ENCODE measurements around the gene JUNB.

Gene JUNB

DNA sequence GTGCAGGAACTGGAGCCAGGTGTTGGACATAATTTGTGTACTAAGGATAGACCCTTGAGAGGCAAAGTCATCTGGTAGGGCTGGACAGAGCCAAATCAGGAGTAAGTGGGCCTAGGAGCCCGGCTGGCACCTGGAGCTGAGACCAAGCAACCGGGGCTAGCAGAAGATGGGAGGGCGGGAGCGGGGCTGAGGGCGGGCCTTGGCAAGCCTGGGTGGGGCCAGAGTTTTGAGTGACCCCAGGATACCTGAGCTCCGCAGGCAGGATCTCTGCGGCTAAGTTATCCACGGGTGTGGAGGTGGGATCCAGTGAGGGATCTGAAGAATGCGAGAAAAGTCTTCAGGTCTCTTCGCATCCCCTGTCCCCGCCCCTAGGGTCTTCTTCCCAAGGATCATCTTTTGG lies 24.1 kb upstream of the JUNB start:
- H3K27ac ChIP-seq (ENCODE audit: extremely low read depth, low read depth, low read length), result no peak overlapping the region
- TF ChIP-seq EGR2 (tag by site-specific recombination; IDR thresholded peaks at IDR 0.05; ENCODE audit: low read depth), result no peak
- TF ChIP-seq, protein P1, sequence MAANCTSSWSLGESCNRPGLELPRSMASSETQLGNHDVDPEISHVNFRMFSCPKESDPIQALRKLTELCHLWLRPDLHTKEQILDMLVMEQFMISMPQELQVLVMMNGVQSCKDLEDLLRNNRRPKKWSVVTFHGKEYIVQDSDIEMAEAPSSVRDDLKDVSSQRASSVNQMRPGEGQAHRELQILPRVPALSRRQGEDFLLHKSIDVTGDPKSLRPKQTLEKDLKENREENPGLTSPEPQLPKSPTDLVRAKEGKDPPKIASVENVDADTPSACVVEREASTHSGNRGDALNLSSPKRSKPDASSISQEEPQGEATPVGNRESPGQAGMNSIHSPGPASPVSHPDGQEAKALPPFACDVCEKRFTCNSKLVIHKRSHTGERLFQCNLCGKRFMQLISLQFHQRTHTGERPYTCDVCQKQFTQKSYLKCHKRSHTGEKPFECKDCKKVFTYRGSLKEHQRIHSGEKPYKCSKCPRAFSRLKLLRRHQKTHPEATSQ (tag by site-specific recombination; IDR thresholded peaks at IDR 0.05), result no peak
- TF ChIP-seq ZNF629 (tag by site-specific recombination; IDR thresholded peaks at IDR 0.05), result no peak
- TF ChIP-seq MYNN (tag by site-specific recombination; IDR thresholded peaks at IDR 0.05; ENCODE audit: borderline replicate concordance), result no peak
- no peak for TF ChIP-seq ZNF324 (tag by site-specific recombination; IDR thresholded peaks at IDR 0.05)
- TF ChIP-seq, protein P2, sequence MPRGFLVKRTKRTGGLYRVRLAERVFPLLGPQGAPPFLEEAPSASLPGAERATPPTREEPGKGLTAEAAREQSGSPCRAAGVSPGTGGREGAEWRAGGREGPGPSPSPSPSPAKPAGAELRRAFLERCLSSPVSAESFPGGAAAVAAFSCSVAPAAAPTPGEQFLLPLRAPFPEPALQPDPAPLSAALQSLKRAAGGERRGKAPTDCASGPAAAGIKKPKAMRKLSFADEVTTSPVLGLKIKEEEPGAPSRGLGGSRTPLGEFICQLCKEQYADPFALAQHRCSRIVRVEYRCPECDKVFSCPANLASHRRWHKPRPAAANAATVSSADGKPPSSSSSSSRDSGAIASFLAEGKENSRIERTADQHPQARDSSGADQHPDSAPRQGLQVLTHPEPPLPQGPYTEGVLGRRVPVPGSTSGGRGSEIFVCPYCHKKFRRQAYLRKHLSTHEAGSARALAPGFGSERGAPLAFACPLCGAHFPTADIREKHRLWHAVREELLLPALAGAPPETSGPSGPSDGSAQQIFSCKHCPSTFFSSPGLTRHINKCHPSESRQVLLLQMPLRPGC (tag by site-specific recombination; IDR thresholded peaks at IDR 0.05), result no peak
- TF ChIP-seq, protein P3, sequence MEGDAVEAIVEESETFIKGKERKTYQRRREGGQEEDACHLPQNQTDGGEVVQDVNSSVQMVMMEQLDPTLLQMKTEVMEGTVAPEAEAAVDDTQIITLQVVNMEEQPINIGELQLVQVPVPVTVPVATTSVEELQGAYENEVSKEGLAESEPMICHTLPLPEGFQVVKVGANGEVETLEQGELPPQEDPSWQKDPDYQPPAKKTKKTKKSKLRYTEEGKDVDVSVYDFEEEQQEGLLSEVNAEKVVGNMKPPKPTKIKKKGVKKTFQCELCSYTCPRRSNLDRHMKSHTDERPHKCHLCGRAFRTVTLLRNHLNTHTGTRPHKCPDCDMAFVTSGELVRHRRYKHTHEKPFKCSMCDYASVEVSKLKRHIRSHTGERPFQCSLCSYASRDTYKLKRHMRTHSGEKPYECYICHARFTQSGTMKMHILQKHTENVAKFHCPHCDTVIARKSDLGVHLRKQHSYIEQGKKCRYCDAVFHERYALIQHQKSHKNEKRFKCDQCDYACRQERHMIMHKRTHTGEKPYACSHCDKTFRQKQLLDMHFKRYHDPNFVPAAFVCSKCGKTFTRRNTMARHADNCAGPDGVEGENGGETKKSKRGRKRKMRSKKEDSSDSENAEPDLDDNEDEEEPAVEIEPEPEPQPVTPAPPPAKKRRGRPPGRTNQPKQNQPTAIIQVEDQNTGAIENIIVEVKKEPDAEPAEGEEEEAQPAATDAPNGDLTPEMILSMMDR (tag by site-specific recombination; IDR thresholded peaks at IDR 0.05), result no peak
- no peak for TF ChIP-seq ZNF626 (tag by site-specific recombination; IDR thresholded peaks at IDR 0.05)
- TF ChIP-seq ZFP3 (tag by site-specific recombination; IDR thresholded peaks at IDR 0.05; ENCODE audit: low read depth), result no peak
- no peak for TF ChIP-seq ZFHX2 (tag by site-specific recombination; conservative IDR thresholded peaks at IDR 0.05)
- H3K36me3 ChIP-seq (ENCODE audit: control insufficient read depth in 2 of 2, insufficient read depth in 1 of 2, low read length in 2 of 2), result peaks cover 0 to 41% of the 10 kb centered on the region in 2 experiments; a peak in 2 of 3 replicates
- no peaks in the 10 kb centered on the region for H3K4me1 ChIP-seq (ENCODE audit: control insufficient read depth, insufficient read depth, low read length)
- POLR2A ChIA-PET, result interaction anchor here (1.0 to 3.1 kb wide), 2 partner anchors 25 to 83 kb away, joined by 3 to 28 read pairs; partner anchors contain the start of gene JUNB
- CTCF ChIA-PET, result interaction anchor here (0.5 to 14.1 kb wide), 14 partner anchors 7 to 883 kb away, joined by 3 to 386 read pairs (median 10); partner anchors contain the start of genes JUNB, PRDX2, RNASEH2A and THSD8
- no peaks in the 10 kb centered on the region for H3K9me3 ChIP-seq (ENCODE audit: control insufficient read depth, insufficient read depth, low read depth, low read length)
- H3K4me3 ChIP-seq (ENCODE audit: low read depth, low read length), result no peak overlapping the region

DNA sequence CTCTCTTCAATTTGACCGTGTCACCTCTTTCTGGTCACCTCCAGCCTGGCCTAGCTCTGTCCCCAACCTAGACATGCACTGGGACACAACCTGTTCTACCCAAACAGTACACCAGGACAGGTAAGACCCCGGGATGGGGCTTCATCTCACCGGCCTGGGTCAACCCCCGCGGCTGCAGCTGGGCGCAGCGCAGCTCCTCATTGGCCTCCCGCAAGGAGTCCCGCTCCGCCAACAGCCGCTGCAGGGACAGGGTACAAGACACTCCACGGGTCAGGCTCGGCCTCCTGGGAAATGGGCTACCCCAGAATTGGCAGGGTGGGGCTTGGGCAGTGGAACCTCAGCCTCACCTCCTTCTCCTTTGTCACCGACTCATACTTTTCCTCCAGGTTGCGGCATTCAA lies 23.6 kb upstream of the JUNB start:
- Histone ChIP-seq H3K36me3 (ENCODE audit: control insufficient read depth in 2 of 2, insufficient read depth in 1 of 2, low read length in 2 of 2) (peaks cover 0 to 41% of the 10 kb centered on the region in 2 experiments; a peak in 2 of 3 replicates), H3K4me1 (ENCODE audit: control insufficient read depth, insufficient read depth, low read length) (no peaks in the 10 kb centered on the region), H3K9me3 (ENCODE audit: control insufficient read depth, insufficient read depth, low read depth, low read length) (no peaks in the 10 kb centered on the region), H3K4me3 (ENCODE audit: low read depth, low read length) (no peak overlapping the region), H3K27ac (ENCODE audit: extremely low read depth, low read depth, low read length) (no peak overlapping the region)
- POLR2A ChIA-PET, result interaction anchor here (1.0 to 3.1 kb wide), 2 partner anchors 24 to 84 kb away, joined by 3 to 28 read pairs; partner anchors contain the start of gene JUNB
- TF ChIP-seq, protein P4, sequence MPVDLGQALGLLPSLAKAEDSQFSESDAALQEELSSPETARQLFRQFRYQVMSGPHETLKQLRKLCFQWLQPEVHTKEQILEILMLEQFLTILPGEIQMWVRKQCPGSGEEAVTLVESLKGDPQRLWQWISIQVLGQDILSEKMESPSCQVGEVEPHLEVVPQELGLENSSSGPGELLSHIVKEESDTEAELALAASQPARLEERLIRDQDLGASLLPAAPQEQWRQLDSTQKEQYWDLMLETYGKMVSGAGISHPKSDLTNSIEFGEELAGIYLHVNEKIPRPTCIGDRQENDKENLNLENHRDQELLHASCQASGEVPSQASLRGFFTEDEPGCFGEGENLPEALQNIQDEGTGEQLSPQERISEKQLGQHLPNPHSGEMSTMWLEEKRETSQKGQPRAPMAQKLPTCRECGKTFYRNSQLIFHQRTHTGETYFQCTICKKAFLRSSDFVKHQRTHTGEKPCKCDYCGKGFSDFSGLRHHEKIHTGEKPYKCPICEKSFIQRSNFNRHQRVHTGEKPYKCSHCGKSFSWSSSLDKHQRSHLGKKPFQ (tag by site-specific recombination; IDR thresholded peaks at IDR 0.05), result no peak
- no peak for TF ChIP-seq ZNF701 (tag by site-specific recombination; IDR thresholded peaks at IDR 0.05)
- CTCF ChIA-PET, result interaction anchor here (0.5 to 14.1 kb wide), 9 partner anchors 8 to 884 kb away, joined by 3 to 386 read pairs (median 6); partner anchors contain the start of genes JUNB, PRDX2, RNASEH2A and THSD8

DNA sequence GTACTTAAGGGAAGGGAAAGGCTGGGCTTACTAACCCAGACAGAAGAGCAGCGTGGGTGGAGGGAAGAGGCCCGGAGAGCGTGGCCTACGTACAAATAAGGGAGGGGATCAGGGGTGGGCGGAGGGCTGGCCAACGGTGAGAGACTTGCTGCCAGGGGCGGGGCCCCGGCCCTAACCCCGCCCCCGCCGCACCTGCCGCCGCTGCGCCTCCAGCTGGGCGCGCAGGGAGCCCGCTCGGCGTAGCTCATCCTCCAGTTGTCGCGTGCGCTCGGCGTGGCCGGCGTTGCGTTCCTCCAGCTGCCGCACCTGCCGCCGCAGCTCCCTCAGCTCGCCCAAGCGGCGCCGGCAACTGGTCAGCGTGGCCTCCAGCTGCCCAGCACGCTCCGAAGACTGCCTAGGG lies 21.6 kb upstream of the JUNB start:
- no peaks in the 10 kb centered on the region for H3K4me1 ChIP-seq (ENCODE audit: control insufficient read depth, insufficient read depth, low read length)
- peaks cover 0 to 29% of the 10 kb centered on the region in 2 experiments; a peak in 2 of 3 replicates for H3K36me3 ChIP-seq (ENCODE audit: control insufficient read depth in 2 of 2, insufficient read depth in 1 of 2, low read length in 2 of 2)
- no peak overlapping the region for H3K4me3 ChIP-seq (ENCODE audit: low read depth, low read length)
- CTCF ChIA-PET, result interaction anchor here (0.7 to 14.1 kb wide), 2 partner anchors 30 to 78 kb away, joined by 3 to 386 read pairs; partner anchors contain the start of genes JUNB, PRDX2, RNASEH2A and THSD8
- no peak overlapping the region for H3K27ac ChIP-seq (ENCODE audit: extremely low read depth, low read depth, low read length)
- POLR2A ChIA-PET, result interaction anchor here (1.6 kb wide), 1 partner anchor 31 kb away, joined by 3 read pairs; no protein-coding TSS in a partner anchor
- H3K9me3 ChIP-seq (ENCODE audit: control insufficient read depth, insufficient read depth, low read depth, low read length), result no peaks in the 10 kb centered on the region
- TF ChIP-seq, protein P5, sequence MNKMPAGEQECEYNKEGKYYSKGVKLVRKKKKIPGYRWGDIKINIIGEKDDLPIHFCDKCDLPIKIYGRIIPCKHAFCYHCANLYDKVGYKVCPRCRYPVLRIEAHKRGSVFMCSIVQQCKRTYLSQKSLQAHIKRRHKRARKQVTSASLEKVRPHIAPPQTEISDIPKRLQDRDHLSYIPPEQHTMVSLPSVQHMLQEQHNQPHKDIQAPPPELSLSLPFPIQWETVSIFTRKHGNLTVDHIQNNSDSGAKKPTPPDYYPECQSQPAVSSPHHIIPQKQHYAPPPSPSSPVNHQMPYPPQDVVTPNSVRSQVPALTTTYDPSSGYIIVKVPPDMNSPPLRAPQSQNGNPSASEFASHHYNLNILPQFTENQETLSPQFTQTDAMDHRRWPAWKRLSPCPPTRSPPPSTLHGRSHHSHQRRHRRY (tag by site-specific recombination; IDR thresholded peaks at IDR 0.05), result no peak
- TF ChIP-seq ZNF23 (tag by site-specific recombination; IDR thresholded peaks at IDR 0.05; ENCODE audit: borderline replicate concordance) (no peak), ZFHX2 (tag by site-specific recombination; conservative IDR thresholded peaks at IDR 0.05) (peak; percentile 35; the same call in 1 of the 2 replicates), ZNF555 (tag by site-specific recombination; conservative IDR thresholded peaks at IDR 0.05) (no peak)
- TF ChIP-seq, protein P6, sequence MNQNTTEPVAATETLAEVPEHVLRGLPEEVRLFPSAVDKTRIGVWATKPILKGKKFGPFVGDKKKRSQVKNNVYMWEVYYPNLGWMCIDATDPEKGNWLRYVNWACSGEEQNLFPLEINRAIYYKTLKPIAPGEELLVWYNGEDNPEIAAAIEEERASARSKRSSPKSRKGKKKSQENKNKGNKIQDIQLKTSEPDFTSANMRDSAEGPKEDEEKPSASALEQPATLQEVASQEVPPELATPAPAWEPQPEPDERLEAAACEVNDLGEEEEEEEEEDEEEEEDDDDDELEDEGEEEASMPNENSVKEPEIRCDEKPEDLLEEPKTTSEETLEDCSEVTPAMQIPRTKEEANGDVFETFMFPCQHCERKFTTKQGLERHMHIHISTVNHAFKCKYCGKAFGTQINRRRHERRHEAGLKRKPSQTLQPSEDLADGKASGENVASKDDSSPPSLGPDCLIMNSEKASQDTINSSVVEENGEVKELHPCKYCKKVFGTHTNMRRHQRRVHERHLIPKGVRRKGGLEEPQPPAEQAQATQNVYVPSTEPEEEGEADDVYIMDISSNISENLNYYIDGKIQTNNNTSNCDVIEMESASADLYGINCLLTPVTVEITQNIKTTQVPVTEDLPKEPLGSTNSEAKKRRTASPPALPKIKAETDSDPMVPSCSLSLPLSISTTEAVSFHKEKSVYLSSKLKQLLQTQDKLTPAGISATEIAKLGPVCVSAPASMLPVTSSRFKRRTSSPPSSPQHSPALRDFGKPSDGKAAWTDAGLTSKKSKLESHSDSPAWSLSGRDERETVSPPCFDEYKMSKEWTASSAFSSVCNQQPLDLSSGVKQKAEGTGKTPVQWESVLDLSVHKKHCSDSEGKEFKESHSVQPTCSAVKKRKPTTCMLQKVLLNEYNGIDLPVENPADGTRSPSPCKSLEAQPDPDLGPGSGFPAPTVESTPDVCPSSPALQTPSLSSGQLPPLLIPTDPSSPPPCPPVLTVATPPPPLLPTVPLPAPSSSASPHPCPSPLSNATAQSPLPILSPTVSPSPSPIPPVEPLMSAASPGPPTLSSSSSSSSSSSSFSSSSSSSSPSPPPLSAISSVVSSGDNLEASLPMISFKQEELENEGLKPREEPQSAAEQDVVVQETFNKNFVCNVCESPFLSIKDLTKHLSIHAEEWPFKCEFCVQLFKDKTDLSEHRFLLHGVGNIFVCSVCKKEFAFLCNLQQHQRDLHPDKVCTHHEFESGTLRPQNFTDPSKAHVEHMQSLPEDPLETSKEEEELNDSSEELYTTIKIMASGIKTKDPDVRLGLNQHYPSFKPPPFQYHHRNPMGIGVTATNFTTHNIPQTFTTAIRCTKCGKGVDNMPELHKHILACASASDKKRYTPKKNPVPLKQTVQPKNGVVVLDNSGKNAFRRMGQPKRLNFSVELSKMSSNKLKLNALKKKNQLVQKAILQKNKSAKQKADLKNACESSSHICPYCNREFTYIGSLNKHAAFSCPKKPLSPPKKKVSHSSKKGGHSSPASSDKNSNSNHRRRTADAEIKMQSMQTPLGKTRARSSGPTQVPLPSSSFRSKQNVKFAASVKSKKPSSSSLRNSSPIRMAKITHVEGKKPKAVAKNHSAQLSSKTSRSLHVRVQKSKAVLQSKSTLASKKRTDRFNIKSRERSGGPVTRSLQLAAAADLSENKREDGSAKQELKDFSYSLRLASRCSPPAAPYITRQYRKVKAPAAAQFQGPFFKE (tag by site-specific recombination; IDR thresholded peaks at IDR 0.05; ENCODE audit: borderline replicate concordance), result no peak

All from HEK293 (cell line).